Neural progenitor cell (in vitro differentiated cells): ENCODE measurements around the gene CCDC7. TPM values are rescaled to one million over a fixed set of nuclear protein-coding genes. Genes with fewer than 3 reads are reported as not detected.

Experiments used
- DNase-seq: peaks from one replicate; pipeline ENCODE4 v3.0.0-alpha.2; 2016; ENCODE audit warnings: low spot score
- H2AFZ ChIP-seq: fragments of 200-600 bp; sonication (generic); replicated peaks from 2 replicates; pipeline ENCODE4 v1.6.1; 2016; ENCODE audit warnings: antibody characterized with exemption
- H3F3A ChIP-seq: fragments of 200-600 bp; sonication (generic); 2 replicates; pipeline ENCODE4 v1.6.1; 2016; ENCODE audit warnings: antibody characterized with exemption, low read depth
- H3K27ac ChIP-seq: fragments of 200-600 bp; sonication (generic); 2 replicates; pipeline ENCODE4 v1.5.1; 2016; ENCODE audit warnings: mild to moderate bottlenecking
- H3K27me3 ChIP-seq: fragments of 200-600 bp; sonication (generic); 2 replicates; pipeline ENCODE4 v1.6.1; 2016; ENCODE audit warnings: mild to moderate bottlenecking, moderate library complexity
- H3K36me3 ChIP-seq: fragments of 200-600 bp; sonication (generic); 2 replicates; pipeline ENCODE4 v1.5.1; 2016
- H3K4me1 ChIP-seq: fragments of 200-600 bp; sonication (generic); 2 replicates; pipeline ENCODE4 v1.6.1; 2016; ENCODE audit warnings: mixed run types
- H3K4me2 ChIP-seq: fragments of 200-600 bp; sonication (generic); 2 replicates; pipeline ENCODE4 v1.6.1; 2016
- H3K4me3 ChIP-seq: fragments of 200-600 bp; sonication (generic); 2 replicates; pipeline ENCODE4 v1.5.1; 2016
- H3K79me2 ChIP-seq: fragments of 200-600 bp; sonication (generic); 2 replicates; pipeline ENCODE4 v1.6.1; 2016; ENCODE audit warnings: low read depth
- H3K9ac ChIP-seq: fragments of 200-600 bp; sonication (generic); 2 replicates; pipeline ENCODE4 v1.6.1; 2016
- H3K9me3 ChIP-seq: fragments of 200-600 bp; sonication (generic); 2 replicates; pipeline ENCODE4 v1.5.1; 2016; ENCODE audit warnings: low read depth
- H4K20me1 ChIP-seq: fragments of 200-600 bp; sonication (generic); 2 replicates; pipeline ENCODE4 v1.6.1; 2016; ENCODE audit warnings: low read depth
- H3K27ac Mint-ChIP-seq: 3 replicates; pipeline ENCODE4 v1.8.0; 2021; ENCODE audit warnings: mixed read lengths
- H3K27me3 Mint-ChIP-seq: 2 replicates; pipeline ENCODE4 v1.8.0; 2022; ENCODE audit warnings: low read depth, mild to moderate bottlenecking, inconsistent platforms, moderate library complexity, mixed read lengths; ENCODE audit not compliant: insufficient read depth
- H3K36me3 Mint-ChIP-seq: 3 replicates; pipeline ENCODE4 v1.8.0; 2021; ENCODE audit warnings: mixed read lengths
- H3K4me1 Mint-ChIP-seq: 3 replicates; pipeline ENCODE4 v1.8.0; 2021; ENCODE audit warnings: mixed read lengths
- H3K4me3 Mint-ChIP-seq: 3 replicates; pipeline ENCODE4 v1.8.0; 2021; ENCODE audit warnings: mild to moderate bottlenecking, moderate library complexity, mixed read lengths
- H3K9me3 Mint-ChIP-seq: 3 replicates; pipeline ENCODE4 v1.8.0; 2020; ENCODE audit warnings: mixed read lengths
- EZH2 ChIP-seq: fragments of 200-600 bp; sonication (generic); IDR thresholded peaks from 2 replicates; pipeline ENCODE4 v1.6.1; 2017; ENCODE audit warnings: antibody characterized with exemption, mild to moderate bottlenecking, moderate library complexity
- EZH2phosphoT487 ChIP-seq: fragments of 200-600 bp; sonication (generic); IDR thresholded peaks from 2 replicates; pipeline ENCODE4 v1.6.1; 2017; ENCODE audit warnings: antibody characterized with exemption
- total RNA-seq: library from RNA; depleted of rRNA; stranded (reverse); fragments of >200 nt; gene quantifications from 2 replicates; pipeline ENCODE4 v1.2.3, GENCODE V29; 2015; ENCODE audit warnings: low replicate concordance
- TF ChIP-seq, protein P1 (sequence below): fragments of 200-600 bp; sonication (generic); IDR thresholded peaks from 2 replicates; pipeline ENCODE4 v1.5.1; 2017; ENCODE audit warnings: antibody characterized with exemption, mild to moderate bottlenecking

The CCDC7 gene
- total RNA-seq, 1 donor from 2014 or later = 6.9 TPM

DNA sequence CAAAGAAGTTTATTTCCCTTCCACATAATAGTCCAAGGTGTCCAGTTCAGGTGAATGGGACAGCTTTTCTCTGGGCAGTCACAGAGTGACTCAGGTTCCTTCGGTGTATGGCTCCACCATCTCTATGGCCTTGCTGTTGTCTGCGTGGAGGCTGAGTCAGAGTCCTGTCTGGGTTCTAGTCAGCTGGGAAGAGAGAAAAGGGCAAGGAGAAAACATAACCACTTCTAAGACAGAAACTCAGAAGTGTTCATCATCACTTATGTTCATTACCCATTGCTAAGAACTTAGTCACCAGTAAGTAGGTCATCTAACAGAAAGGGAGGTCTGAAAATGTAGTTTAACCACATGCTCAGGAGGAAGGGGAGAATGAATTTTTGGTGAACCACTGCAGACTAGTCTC lies 32.4 kb upstream of the CCDC7 start:
- Histone ChIP-seq H3K4me2 (no peak overlapping the region), H3F3A (no peaks in the 10 kb centered on the region), H3K36me3 (no peaks in the 10 kb centered on the region), H3K4me3 (no peak overlapping the region), H2AFZ (no peak overlapping the region), H4K20me1 (no peaks in the 10 kb centered on the region), H3K9ac (no peak overlapping the region), H3K27ac (no peak overlapping the region), H3K79me2 (no peaks in the 10 kb centered on the region), H3K4me1 (no peaks in the 10 kb centered on the region), H3K9me3 (no peaks in the 10 kb centered on the region), H3K27me3 (no peaks in the 10 kb centered on the region)
- no peak for TF ChIP-seq EZH2
- Mint-ChIP-seq H3K4me1 (no peaks in the 10 kb centered on the region), H3K27me3 (no peaks in the 10 kb centered on the region), H3K9me3 (no peaks in the 10 kb centered on the region), H3K27ac (no peak overlapping the region), H3K4me3 (no peak overlapping the region), H3K36me3 (no peaks in the 10 kb centered on the region)
- DNase-seq = no peak

DNA sequence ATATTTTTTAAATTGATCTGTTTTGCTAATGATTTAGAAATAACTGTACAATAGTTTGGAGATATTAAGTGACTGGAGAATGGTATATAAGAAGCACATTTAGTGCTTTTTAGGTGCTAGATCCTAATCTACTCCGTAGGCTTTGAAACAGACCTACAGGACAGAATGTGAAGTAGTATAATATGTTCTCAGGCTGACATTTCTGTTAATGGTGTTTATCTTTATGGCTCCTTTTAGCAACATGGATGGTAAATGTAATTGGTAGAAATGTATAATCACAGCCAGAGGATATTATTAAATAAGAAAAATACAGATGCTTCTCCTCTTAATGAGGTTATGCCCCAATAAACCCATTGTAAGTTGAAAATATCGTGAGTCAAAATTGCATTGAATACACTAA lies 30.6 kb upstream of the CCDC7 start:
- Histone ChIP-seq H3F3A (no peaks in the 10 kb centered on the region), H3K27ac (no peak overlapping the region), H3K4me2 (no peak overlapping the region), H3K27me3 (no peaks in the 10 kb centered on the region), H3K9me3 (no peaks in the 10 kb centered on the region), H4K20me1 (no peaks in the 10 kb centered on the region), H3K4me1 (no peaks in the 10 kb centered on the region), H3K79me2 (no peaks in the 10 kb centered on the region), H3K9ac (no peak overlapping the region), H2AFZ (no peak overlapping the region), H3K36me3 (no peaks in the 10 kb centered on the region), H3K4me3 (no peak overlapping the region)
- Mint-ChIP-seq H3K27me3 (no peaks in the 10 kb centered on the region), H3K9me3 (no peaks in the 10 kb centered on the region), H3K4me1 (no peaks in the 10 kb centered on the region), H3K27ac (no peak overlapping the region), H3K4me3 (no peak overlapping the region), H3K36me3 (no peaks in the 10 kb centered on the region)
- no peak for TF ChIP-seq EZH2phosphoT487
- no peak for TF ChIP-seq EZH2
- TF ChIP-seq, protein P1, sequence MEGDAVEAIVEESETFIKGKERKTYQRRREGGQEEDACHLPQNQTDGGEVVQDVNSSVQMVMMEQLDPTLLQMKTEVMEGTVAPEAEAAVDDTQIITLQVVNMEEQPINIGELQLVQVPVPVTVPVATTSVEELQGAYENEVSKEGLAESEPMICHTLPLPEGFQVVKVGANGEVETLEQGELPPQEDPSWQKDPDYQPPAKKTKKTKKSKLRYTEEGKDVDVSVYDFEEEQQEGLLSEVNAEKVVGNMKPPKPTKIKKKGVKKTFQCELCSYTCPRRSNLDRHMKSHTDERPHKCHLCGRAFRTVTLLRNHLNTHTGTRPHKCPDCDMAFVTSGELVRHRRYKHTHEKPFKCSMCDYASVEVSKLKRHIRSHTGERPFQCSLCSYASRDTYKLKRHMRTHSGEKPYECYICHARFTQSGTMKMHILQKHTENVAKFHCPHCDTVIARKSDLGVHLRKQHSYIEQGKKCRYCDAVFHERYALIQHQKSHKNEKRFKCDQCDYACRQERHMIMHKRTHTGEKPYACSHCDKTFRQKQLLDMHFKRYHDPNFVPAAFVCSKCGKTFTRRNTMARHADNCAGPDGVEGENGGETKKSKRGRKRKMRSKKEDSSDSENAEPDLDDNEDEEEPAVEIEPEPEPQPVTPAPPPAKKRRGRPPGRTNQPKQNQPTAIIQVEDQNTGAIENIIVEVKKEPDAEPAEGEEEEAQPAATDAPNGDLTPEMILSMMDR = no peak
- DNase-seq = no peak

DNA sequence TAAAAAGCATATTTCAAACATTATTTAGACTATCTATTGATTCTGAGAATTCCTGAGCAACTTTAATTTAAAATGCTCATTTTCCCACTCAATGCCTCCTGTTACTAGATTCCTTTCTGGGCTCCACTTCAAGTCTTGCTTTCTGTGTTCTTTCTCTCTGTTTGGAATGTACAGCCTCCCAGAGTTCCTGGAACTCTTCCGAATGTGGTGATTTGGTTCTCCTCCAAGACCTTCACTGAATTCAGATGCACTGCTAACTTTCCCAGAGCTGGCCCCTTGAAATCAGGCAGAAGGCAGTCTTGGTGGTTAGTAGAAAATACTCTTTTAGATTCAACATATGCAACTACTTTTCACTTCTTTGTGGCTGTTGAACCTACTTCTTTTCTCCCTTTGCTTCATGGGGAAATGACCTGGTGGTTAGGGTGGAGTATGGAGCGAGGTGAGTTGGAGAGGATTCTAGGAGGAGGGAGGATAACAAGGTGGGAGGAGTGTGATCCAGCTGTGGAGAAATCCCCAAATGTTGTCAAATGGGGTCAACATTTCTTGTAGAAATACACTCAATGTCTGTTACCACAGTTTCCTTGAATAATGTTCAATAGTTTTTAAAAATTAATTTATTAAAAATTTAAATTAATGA lies 27.9 kb upstream of the CCDC7 start:
- Mint-ChIP-seq H3K4me1 (no peaks in the 10 kb centered on the region), H3K27ac (no peak overlapping the region), H3K27me3 (no peaks in the 10 kb centered on the region), H3K9me3 (no peaks in the 10 kb centered on the region), H3K36me3 (no peaks in the 10 kb centered on the region), H3K4me3 (no peak overlapping the region)
- Histone ChIP-seq H2AFZ (peak overlapping the region; percentile 52), H3K9me3 (no peaks in the 10 kb centered on the region), H3K9ac (no peak overlapping the region), H3K4me3 (no peak overlapping the region), H3K36me3 (no peaks in the 10 kb centered on the region), H3F3A (no peaks in the 10 kb centered on the region), H4K20me1 (no peaks in the 10 kb centered on the region), H3K27ac (no peak overlapping the region), H3K4me2 (no peak overlapping the region), H3K79me2 (no peaks in the 10 kb centered on the region), H3K4me1 (no peaks in the 10 kb centered on the region), H3K27me3 (no peaks in the 10 kb centered on the region)
- TF ChIP-seq, protein P1 = no peak
- TF ChIP-seq EZH2phosphoT487 (no peak), EZH2 (no peak)
- no peak for DNase-seq

DNA sequence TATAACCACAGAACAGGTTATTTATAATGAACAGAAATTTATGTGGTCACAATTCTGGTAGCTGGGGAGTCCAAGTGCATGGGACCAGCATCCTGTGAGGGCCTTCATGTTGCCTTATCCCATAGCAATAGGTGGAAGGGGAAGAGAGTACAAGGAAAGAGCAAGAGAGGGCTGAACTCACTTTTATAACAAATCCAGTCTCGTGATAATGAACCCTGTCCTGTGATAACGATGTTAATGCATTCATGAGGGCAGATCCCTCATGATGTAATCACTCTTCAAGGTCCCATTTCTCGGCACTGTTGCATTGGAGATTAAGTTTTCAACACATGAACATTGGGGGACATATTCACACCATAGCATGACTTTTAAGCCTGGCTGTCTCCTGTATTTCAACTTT lies 27.4 kb upstream of the CCDC7 start:
- H3K9me3 ChIP-seq = no peaks in the 10 kb centered on the region
- no peak overlapping the region for H3K27ac ChIP-seq
- H2AFZ ChIP-seq = no peak overlapping the region
- H3K9ac ChIP-seq = no peak overlapping the region
- no peaks in the 10 kb centered on the region for H3K27me3 ChIP-seq
- H3K79me2 ChIP-seq = no peaks in the 10 kb centered on the region
- TF ChIP-seq EZH2phosphoT487 (no peak), EZH2 (no peak)
- TF ChIP-seq, protein P1 = no peak
- Mint-ChIP-seq H3K27me3 (no peaks in the 10 kb centered on the region), H3K4me3 (no peak overlapping the region), H3K27ac (no peak overlapping the region), H3K36me3 (no peaks in the 10 kb centered on the region), H3K4me1 (no peaks in the 10 kb centered on the region), H3K9me3 (no peaks in the 10 kb centered on the region)
- H3K4me1 ChIP-seq = no peaks in the 10 kb centered on the region
- DNase-seq = no peak
- H3K4me3 ChIP-seq = no peak overlapping the region
- H3F3A ChIP-seq = no peaks in the 10 kb centered on the region
- H3K36me3 ChIP-seq = no peaks in the 10 kb centered on the region
- no peaks in the 10 kb centered on the region for H4K20me1 ChIP-seq
- H3K4me2 ChIP-seq = no peak overlapping the region
